ENCODE data around the gene ARSI.

DNA sequence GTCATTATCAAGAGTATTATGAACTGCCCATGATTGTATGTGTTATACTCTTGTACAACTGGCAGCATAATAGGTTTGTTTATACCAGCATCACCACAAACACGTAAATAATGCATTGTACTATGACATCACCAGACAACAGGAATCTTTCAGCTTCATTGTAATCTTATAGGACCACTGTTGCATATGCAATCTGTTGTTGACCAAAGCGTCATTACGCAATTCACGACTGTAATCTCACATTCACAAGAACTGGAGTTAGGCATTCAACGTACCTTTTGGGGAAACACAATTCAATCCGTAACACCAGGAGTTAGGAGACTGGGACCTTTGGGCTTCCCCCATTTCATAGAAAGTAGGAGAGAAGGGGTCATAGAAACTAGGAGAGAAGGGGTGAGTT is 20.4 kb upstream of the ARSI start:
- TF ChIP-seq, protein P1, sequence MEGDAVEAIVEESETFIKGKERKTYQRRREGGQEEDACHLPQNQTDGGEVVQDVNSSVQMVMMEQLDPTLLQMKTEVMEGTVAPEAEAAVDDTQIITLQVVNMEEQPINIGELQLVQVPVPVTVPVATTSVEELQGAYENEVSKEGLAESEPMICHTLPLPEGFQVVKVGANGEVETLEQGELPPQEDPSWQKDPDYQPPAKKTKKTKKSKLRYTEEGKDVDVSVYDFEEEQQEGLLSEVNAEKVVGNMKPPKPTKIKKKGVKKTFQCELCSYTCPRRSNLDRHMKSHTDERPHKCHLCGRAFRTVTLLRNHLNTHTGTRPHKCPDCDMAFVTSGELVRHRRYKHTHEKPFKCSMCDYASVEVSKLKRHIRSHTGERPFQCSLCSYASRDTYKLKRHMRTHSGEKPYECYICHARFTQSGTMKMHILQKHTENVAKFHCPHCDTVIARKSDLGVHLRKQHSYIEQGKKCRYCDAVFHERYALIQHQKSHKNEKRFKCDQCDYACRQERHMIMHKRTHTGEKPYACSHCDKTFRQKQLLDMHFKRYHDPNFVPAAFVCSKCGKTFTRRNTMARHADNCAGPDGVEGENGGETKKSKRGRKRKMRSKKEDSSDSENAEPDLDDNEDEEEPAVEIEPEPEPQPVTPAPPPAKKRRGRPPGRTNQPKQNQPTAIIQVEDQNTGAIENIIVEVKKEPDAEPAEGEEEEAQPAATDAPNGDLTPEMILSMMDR (IDR thresholded peaks at IDR 0.05), result no peak
- no peak for TF ChIP-seq EZH2phosphoT487 (IDR thresholded peaks at IDR 0.05)

Measured in neural progenitor cell (in vitro differentiated cells).